T-cell (primary cell): ENCODE results near the gene TMEM245. TPM values are rescaled to one million over a fixed set of nuclear protein-coding genes. Genes with fewer than 3 reads are reported as not detected.

ENCODE experiments used
- ATAC-seq, 4 experiments: fragments of 200-7000 bp in 3 of 4; fragments of 150-1000 bp in 1 of 4; cut with Tn5 transposase; replicated peaks in 1 of 4; 1 replicate in 3 of 4; 2 replicates in 1 of 4; pipeline ENCODE4 v1.10.0; 2021; ENCODE audit warnings: moderate library complexity in 3 of 4, mild to moderate bottlenecking in 2 of 4, moderate number of reproducible peaks in 1 of 4
- CTCF ChIA-PET, 2 donors: fragments of 300-600 bp; sonication (Branson Sonifier 250); formaldehyde crosslinking; loops; one replicate each; lab custom pipeline; 2022; ENCODE audit warnings: antibody characterized with exemption in 2 of 2; lab: Charles Lee
- POLR2A ChIA-PET, 2 donors: fragments of 300-600 bp; sonication (Branson Sonifier 250); formaldehyde crosslinking; loops; one replicate each; lab custom pipeline; 2022; ENCODE audit warnings: antibody characterized with exemption in 2 of 2; lab: Charles Lee
- DNase-seq, 35 experiments: peaks; one replicate each; pipeline versions ENCODE4 v3.0.0 to v3.0.0-alpha.2; 2013 to 2023
- H3K27ac ChIP-seq: one replicate; pipeline ENCODE4 v1.5.1; 2013; ENCODE audit warnings: low read length
- H3K27me3 ChIP-seq, 2 experiments: replicated peaks in 1 of 2; 1 replicate in 1 of 2; 2 replicates in 1 of 2; pipeline versions ENCODE4 v1.6.1 to v1.7.0; 2013; ENCODE audit warnings: low read length in 1 of 2, mixed read lengths in 1 of 2; ENCODE audit not compliant: control insufficient read depth in 2 of 2, insufficient read depth in 2 of 2; ENCODE audit errors: extremely low read depth in 1 of 2
- H3K36me3 ChIP-seq, 2 donors: 1 replicate in 1 of 2; 2 replicates in 1 of 2; pipeline versions ENCODE4 v1.6.1 to v1.7.0; 2013; ENCODE audit warnings: low read length in 1 of 2; ENCODE audit not compliant: control insufficient read depth in 2 of 2, insufficient read depth in 1 of 2; ENCODE audit errors: extremely low read depth in 1 of 2
- H3K4me1 ChIP-seq, 2 experiments: 1 replicate in 1 of 2; 2 replicates in 1 of 2; pipeline versions ENCODE4 v1.6.1 to v1.7.0; 2013; ENCODE audit warnings: low read length in 2 of 2, mixed read lengths in 1 of 2; ENCODE audit not compliant: insufficient read depth in 2 of 2, control insufficient read depth in 1 of 2; ENCODE audit errors: extremely low read depth in 1 of 2
- H3K4me3 ChIP-seq, 2 donors: 1 replicate in 1 of 2; 2 replicates in 1 of 2; pipeline versions ENCODE4 v1.5.1 to v1.7.0; 2013; ENCODE audit warnings: mild to moderate bottlenecking in 2 of 2, low read length in 1 of 2, moderate library complexity in 1 of 2; ENCODE audit not compliant: control insufficient read depth in 1 of 2; ENCODE audit errors: extremely low read depth in 1 of 2
- H3K9me3 ChIP-seq: 2 replicates; pipeline ENCODE4 v1.7.0; 2013
- H3K27ac Mint-ChIP-seq, 2 donors: one replicate each; pipeline ENCODE4 v1.8.0; 2020 to 2021; ENCODE audit warnings: mild to moderate bottlenecking in 2 of 2, mixed read lengths in 2 of 2
- H3K27me3 Mint-ChIP-seq, 2 donors: one replicate each; pipeline ENCODE4 v1.8.0; 2021 to 2022; ENCODE audit warnings: mixed read lengths in 2 of 2
- H3K36me3 Mint-ChIP-seq: one replicate; pipeline ENCODE4 v1.8.0; 2021; ENCODE audit warnings: mixed read lengths
- H3K4me1 Mint-ChIP-seq, 3 donors: one replicate each; pipeline ENCODE4 v1.8.0; 2020 to 2022; ENCODE audit warnings: mixed read lengths in 3 of 3, mild to moderate bottlenecking in 1 of 3
- H3K4me3 Mint-ChIP-seq, 3 donors: one replicate each; pipeline ENCODE4 v1.8.0; 2020 to 2022; ENCODE audit warnings: mild to moderate bottlenecking in 3 of 3, mixed read lengths in 3 of 3, moderate library complexity in 3 of 3
- H3K9me3 Mint-ChIP-seq, 3 donors: one replicate each; pipeline ENCODE4 v1.8.0; 2020 to 2022; ENCODE audit warnings: mixed read lengths in 3 of 3
- WGBS: methylation state at CpG from one replicate; pipeline ENCODE4 v1.1.5; 2013; ENCODE audit warnings: missing lambda C conversion rate; ENCODE audit not compliant: insufficient coverage; 5-methylcytosine and 5-hydroxymethylcytosine counted together
- total RNA-seq, 35 experiments: library from RNA in 6 of 35; stranded (reverse) in 6 of 35; fragments of 120-200 nt in 1 of 35; gene quantifications; one replicate each; pipeline versions ENCODE4 v1.2.1 to v1.2.4 and lab custom pipeline; 2013 to 2026

The TMEM245 gene
- total RNA-seq, 5 donors from 2014 or later (not counting 1 experiment from before 2014, with no cell fraction given): 32.5 to 68.1 (median 52.5) TPM

GRCh38 chr9:109037946-109038715 lies 81.6 kb downstream of the TMEM245 start:
- ATAC-seq (no peak), DNase-seq (no peak)
- H3K27me3 ChIP-seq: no peaks in the 10 kb centered on the region
- Mint-ChIP-seq H3K27ac (peak overlapping the region in 1 of 2 donors; percentile 22), H3K4me3 (no peak overlapping the region), H3K36me3 (peaks cover 61% of the 10 kb centered on the region), H3K9me3 (peaks cover 0 to 2% (median 2%) of the 10 kb centered on the region in 3 donors), H3K27me3 (no peaks in the 10 kb centered on the region), H3K4me1 (peaks cover 3 to 8% (median 4%) of the 10 kb centered on the region in 3 donors)
- POLR2A ChIA-PET: no interaction called here
- H3K36me3 ChIP-seq: peaks cover 4 to 37% of the 10 kb centered on the region in 2 donors
- no peaks in the 10 kb centered on the region for H3K4me1 ChIP-seq
- no peak overlapping the region for H3K4me3 ChIP-seq
- WGBS: no CpG with 5 or more reads among the region's 4 CpGs
- CTCF ChIA-PET: no interaction called here
- no peak overlapping the region for H3K27ac ChIP-seq
- no peaks in the 10 kb centered on the region for H3K9me3 ChIP-seq

DNA sequence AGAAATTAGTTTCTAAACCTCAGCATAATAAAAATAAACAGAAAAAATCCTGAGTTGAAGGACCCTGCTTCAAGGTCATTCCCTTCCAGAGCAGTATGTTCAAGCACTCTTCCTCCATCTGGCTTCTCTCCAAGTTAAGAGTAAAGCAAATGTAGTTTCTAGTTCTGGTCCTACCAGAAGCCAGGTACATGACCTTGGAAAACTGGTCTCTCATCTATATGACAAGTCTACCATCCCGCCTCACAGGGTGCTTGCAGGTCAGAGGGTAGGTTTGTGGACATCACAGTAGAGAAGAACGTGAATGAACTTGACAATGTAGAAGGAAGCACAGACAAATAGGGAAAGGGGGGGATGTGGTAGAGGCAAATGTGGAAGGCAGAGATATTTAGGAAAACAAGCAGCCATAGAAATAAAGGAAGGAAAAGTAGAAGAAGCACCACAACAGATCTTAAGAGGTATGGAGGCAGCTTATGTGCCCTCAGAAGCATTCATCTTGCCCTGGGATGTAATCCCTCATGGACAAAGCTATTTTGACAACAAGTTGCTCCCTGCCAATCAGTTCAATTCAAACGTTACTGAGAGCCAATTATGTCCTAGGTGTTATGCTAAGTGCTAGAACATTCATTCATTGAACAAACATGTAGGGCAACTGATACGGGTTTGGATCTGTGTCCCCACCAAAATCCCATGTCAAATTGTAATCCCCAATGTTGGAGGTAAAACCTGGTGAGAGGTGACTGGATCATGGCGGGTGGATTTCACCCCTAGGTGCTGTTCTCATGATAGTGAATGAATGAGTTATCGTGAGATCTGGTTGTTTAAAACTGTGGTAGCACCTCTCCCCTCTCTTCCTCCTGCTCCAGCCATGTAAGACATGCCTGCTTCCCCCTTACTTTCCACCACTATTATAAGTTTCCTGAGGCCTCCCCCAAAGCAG lies 82.7 kb downstream of the TMEM245 start:
- Mint-ChIP-seq H3K36me3 (peaks cover 55% of the 10 kb centered on the region), H3K27me3 (no peaks in the 10 kb centered on the region), H3K4me1 (peaks cover 3 to 8% (median 4%) of the 10 kb centered on the region in 3 donors), H3K27ac (no peak overlapping the region), H3K9me3 (no peaks in the 10 kb centered on the region), H3K4me3 (no peak overlapping the region)
- Histone ChIP-seq H3K27me3 (no peaks in the 10 kb centered on the region), H3K27ac (no peak overlapping the region), H3K4me1 (no peaks in the 10 kb centered on the region), H3K4me3 (no peak overlapping the region), H3K9me3 (no peaks in the 10 kb centered on the region), H3K36me3 (peaks cover 7 to 42% of the 10 kb centered on the region in 2 donors)
- ChIA-PET POLR2A (no interaction called here), CTCF (no interaction called here)
- 90% methylated on average over 2 of the region's 6 CpGs for WGBS
- ATAC-seq (no peak), DNase-seq (no peak)

- ATAC-seq (no peak), DNase-seq (no peak)
- CTCF ChIA-PET: interaction anchor here in 1 of 2 donors (0.7 kb wide), 1 partner anchor 93 kb away, joined by 6 read pairs; no protein-coding TSS in a partner anchor
- Histone ChIP-seq H3K36me3 (peaks cover 7 to 41% of the 10 kb centered on the region in 2 donors), H3K9me3 (no peaks in the 10 kb centered on the region), H3K27me3 (no peaks in the 10 kb centered on the region), H3K4me1 (no peaks in the 10 kb centered on the region), H3K4me3 (no peak overlapping the region), H3K27ac (no peak overlapping the region)
- WGBS: no CpG with 5 or more reads among the region's 2 CpGs
- H3K4me1 Mint-ChIP-seq: peaks cover 3 to 8% (median 4%) of the 10 kb centered on the region in 3 donors
- peaks cover 54% of the 10 kb centered on the region for H3K36me3 Mint-ChIP-seq
- no peaks in the 10 kb centered on the region for H3K9me3 Mint-ChIP-seq
- peak overlapping the region; percentile 24 to 37 for H3K27ac Mint-ChIP-seq
- POLR2A ChIA-PET: interaction anchor here in 1 of 2 donors (0.5 to 0.6 kb wide), 2 partner anchors 61 to 982 kb away, joined by 3 to 6 read pairs; no protein-coding TSS in a partner anchor
- H3K4me3 Mint-ChIP-seq: no peak overlapping the region
- H3K27me3 Mint-ChIP-seq: no peaks in the 10 kb centered on the region
Measured at GRCh38 chr9:109035684-109036423, 83.9 kb downstream of the TMEM245 start.

DNA sequence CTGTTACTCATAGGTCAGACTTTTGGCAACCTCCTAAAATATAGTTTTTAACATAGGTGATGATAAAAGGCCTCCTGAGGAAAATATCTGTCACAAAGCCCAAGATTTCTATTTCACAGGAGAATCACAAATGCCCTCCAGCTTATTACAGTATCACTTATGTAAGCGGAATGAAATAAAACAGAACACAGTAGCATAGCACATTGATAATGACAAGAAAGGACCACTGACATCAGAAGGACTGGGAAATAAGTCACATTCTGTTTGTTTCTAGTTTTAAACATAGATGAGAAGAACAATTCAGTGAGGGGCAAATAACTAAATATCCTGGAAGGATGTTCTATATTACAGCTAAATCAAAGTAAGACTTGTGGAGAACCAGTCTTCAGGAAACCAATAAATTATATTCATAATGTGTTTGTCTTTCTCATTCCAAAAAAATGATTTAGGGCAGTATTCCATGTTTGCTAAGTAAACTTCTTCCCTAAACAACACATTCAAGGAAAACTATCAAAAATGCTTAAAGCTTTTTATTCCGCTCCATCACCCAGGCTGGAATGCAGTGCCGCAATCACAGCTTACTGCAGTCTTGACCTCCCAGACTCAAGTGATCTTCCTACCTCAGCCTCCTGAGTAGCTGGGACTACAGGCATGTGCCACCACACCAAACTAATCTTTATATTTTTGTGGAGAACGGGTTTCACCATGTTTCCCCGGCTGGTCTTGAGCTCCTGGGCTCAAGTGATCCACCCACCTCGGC lies 85.6 kb downstream of the TMEM245 start:
- peaks cover 51% of the 10 kb centered on the region for H3K36me3 Mint-ChIP-seq

GRCh38 chr9:109031241-109031640 lies 88.5 kb downstream of the TMEM245 start:
- no peaks in the 10 kb centered on the region for H3K27me3 Mint-ChIP-seq
- peaks cover 39% of the 10 kb centered on the region for H3K36me3 Mint-ChIP-seq
- ATAC-seq (no peak), DNase-seq (no peak)
- H3K9me3 Mint-ChIP-seq: no peaks in the 10 kb centered on the region
- WGBS: no CpG with 5 or more reads among the region's 3 CpGs
- no peaks in the 10 kb centered on the region for H3K27me3 ChIP-seq
- no peak overlapping the region for H3K27ac ChIP-seq
- H3K4me3 Mint-ChIP-seq: no peak overlapping the region
- peaks cover 0 to 6% (median 6%) of the 10 kb centered on the region in 3 donors for H3K4me1 Mint-ChIP-seq
- ChIA-PET CTCF (no interaction called here), POLR2A (no interaction called here)
- H3K36me3 ChIP-seq: peaks cover 9 to 42% of the 10 kb centered on the region in 2 donors
- H3K4me1 ChIP-seq: no peaks in the 10 kb centered on the region
- no peak overlapping the region for H3K4me3 ChIP-seq
- no peaks in the 10 kb centered on the region for H3K9me3 ChIP-seq
- no peak overlapping the region for H3K27ac Mint-ChIP-seq

More for the DNA sequence above, 85.6 kb downstream of the TMEM245 start:
- DNase-seq (no peak), ATAC-seq (no peak)
- H3K9me3 ChIP-seq: no peaks in the 10 kb centered on the region
- H3K36me3 ChIP-seq: peaks cover 7 to 36% of the 10 kb centered on the region in 2 donors
- no peaks in the 10 kb centered on the region for H3K4me1 ChIP-seq
- H3K9me3 Mint-ChIP-seq: no peaks in the 10 kb centered on the region
- H3K27me3 Mint-ChIP-seq: no peaks in the 10 kb centered on the region
- no peak overlapping the region for H3K27ac ChIP-seq
- H3K27me3 ChIP-seq: no peaks in the 10 kb centered on the region
- ChIA-PET POLR2A (no interaction called here), CTCF (interaction anchor here in 1 of 2 donors (1.7 kb wide), 1 partner anchor 13 kb away, joined by 3 read pairs; no protein-coding TSS in a partner anchor)
- no peak overlapping the region for H3K4me3 Mint-ChIP-seq
- H3K27ac Mint-ChIP-seq: no peak overlapping the region
- peaks cover 3 to 5% (median 4%) of the 10 kb centered on the region in 3 donors for H3K4me1 Mint-ChIP-seq
- no peak overlapping the region for H3K4me3 ChIP-seq
- 100% methylated on average over 3 of the region's 6 CpGs for WGBS
